Type B pancreatic cell (in vitro differentiated cells): ENCODE results near the gene ANK3. TPM values are rescaled to one million over a fixed set of nuclear protein-coding genes. Genes with fewer than 3 reads are reported as not detected.

ENCODE experiments used
- DNase-seq: peaks from one replicate; pipeline ENCODE4 v3.0.0; 2021; ENCODE audit warnings: mixed read lengths; ENCODE audit not compliant: unreplicated experiment; ENCODE audit errors: extremely low spot score
- H3K27ac Mint-ChIP-seq: 2 replicates; pipeline ENCODE4 v1.8.0; 2021; ENCODE audit warnings: mild to moderate bottlenecking, mixed read lengths
- H3K27me3 Mint-ChIP-seq: 2 replicates; pipeline ENCODE4 v1.8.0; 2021; ENCODE audit warnings: mixed read lengths
- H3K36me3 Mint-ChIP-seq: 2 replicates; pipeline ENCODE4 v1.8.0; 2021; ENCODE audit warnings: mixed read lengths
- H3K4me1 Mint-ChIP-seq: one replicate; pipeline ENCODE4 v1.8.0; 2021; ENCODE audit warnings: mixed read lengths; ENCODE audit not compliant: unreplicated experiment
- H3K4me3 Mint-ChIP-seq: 2 replicates; pipeline ENCODE4 v1.8.0; 2021; ENCODE audit warnings: mild to moderate bottlenecking, mixed read lengths
- H3K9me3 Mint-ChIP-seq: 2 replicates; pipeline ENCODE4 v1.8.0; 2021; ENCODE audit warnings: mixed read lengths
- total RNA-seq: library from RNA; stranded (reverse); gene quantifications from 2 replicates; pipeline ENCODE4 v1.2.1, GENCODE V29; 2021; ENCODE audit warnings: low replicate concordance
- TF ChIP-seq, protein P1 (sequence below): fragments of 200-600 bp; sonication (generic); conservative IDR thresholded peaks from 2 replicates; pipeline ENCODE4 v1.5.0; 2021; ENCODE audit warnings: antibody characterized with exemption, mild to moderate bottlenecking

Gene ANK3
- total RNA-seq, 1 donor from 2014 or later, result 90.2 TPM

- TF ChIP-seq, protein P1, sequence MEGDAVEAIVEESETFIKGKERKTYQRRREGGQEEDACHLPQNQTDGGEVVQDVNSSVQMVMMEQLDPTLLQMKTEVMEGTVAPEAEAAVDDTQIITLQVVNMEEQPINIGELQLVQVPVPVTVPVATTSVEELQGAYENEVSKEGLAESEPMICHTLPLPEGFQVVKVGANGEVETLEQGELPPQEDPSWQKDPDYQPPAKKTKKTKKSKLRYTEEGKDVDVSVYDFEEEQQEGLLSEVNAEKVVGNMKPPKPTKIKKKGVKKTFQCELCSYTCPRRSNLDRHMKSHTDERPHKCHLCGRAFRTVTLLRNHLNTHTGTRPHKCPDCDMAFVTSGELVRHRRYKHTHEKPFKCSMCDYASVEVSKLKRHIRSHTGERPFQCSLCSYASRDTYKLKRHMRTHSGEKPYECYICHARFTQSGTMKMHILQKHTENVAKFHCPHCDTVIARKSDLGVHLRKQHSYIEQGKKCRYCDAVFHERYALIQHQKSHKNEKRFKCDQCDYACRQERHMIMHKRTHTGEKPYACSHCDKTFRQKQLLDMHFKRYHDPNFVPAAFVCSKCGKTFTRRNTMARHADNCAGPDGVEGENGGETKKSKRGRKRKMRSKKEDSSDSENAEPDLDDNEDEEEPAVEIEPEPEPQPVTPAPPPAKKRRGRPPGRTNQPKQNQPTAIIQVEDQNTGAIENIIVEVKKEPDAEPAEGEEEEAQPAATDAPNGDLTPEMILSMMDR, result peak; percentile 79
- H3K27me3 Mint-ChIP-seq, result no peaks in the 10 kb centered on the region
- no peak overlapping the region for H3K4me3 Mint-ChIP-seq
- no peak for DNase-seq
- no peaks in the 10 kb centered on the region for H3K9me3 Mint-ChIP-seq
- peaks cover 4% of the 10 kb centered on the region for H3K4me1 Mint-ChIP-seq
- H3K36me3 Mint-ChIP-seq, result peaks cover 5% of the 10 kb centered on the region
- no peak overlapping the region for H3K27ac Mint-ChIP-seq
Observed at GRCh38 chr10:60203993-60204618, 185.6 kb downstream of the ANK3 start.

DNA sequence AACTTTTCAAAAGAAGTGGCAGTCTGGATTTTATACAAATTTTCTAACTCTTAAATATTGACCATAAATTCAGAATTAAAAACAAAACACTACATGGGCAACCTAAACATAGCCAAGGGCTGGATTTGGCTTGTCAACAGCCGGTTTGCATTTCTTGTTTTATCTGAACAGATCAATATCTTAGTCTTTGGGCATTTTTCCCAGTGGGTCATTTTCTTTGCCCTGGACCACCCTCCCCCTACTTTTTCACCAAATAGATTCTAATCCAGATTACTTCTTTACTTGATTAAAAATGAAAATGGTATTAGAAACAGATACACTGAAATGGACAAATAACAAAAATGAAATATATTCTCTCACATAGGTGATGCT lies 189.0 kb downstream of the ANK3 start:
- Mint-ChIP-seq H3K27me3 (no peaks in the 10 kb centered on the region), H3K4me1 (peaks cover 4% of the 10 kb centered on the region)
- TF ChIP-seq, protein P1, result no peak

GRCh38 chr10:60200012-60200681 lies 189.5 kb downstream of the ANK3 start:
- Mint-ChIP-seq H3K36me3 (peaks cover 10% of the 10 kb centered on the region), H3K4me1 (peaks cover 4% of the 10 kb centered on the region)

More for the DNA sequence above, 189.0 kb downstream of the ANK3 start:
- peaks cover 10% of the 10 kb centered on the region for H3K36me3 Mint-ChIP-seq
- H3K9me3 Mint-ChIP-seq, result no peaks in the 10 kb centered on the region
- no peak for DNase-seq
- no peak overlapping the region for H3K27ac Mint-ChIP-seq
- H3K4me3 Mint-ChIP-seq, result no peak overlapping the region

DNA sequence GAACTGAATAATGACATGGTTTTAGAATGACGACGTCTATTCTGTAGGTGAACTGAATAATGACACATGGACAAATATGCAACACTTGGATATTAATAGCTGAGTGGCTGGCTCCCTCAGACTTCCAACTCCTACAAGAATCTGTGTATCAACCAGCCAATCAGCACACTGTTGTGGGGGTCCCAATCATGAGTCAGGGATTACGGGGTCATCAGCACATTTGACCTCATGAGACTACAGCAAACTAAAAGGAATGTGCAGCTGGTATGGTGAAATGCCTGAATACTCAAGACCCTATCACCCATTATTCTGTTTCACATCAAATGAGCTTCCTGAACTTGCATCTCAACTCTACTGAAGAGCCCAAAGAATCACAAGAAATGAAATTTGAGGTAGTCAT lies 192.5 kb downstream of the ANK3 start:
- Mint-ChIP-seq H3K4me3 (no peak overlapping the region), H3K27ac (no peak overlapping the region), H3K9me3 (no peaks in the 10 kb centered on the region), H3K36me3 (peaks cover 20% of the 10 kb centered on the region), H3K4me1 (no peaks in the 10 kb centered on the region), H3K27me3 (no peaks in the 10 kb centered on the region)
- TF ChIP-seq, protein P1, result no peak
- DNase-seq, result no peak

More at GRCh38 chr10:60200012-60200681, 189.5 kb downstream of the ANK3 start:
- TF ChIP-seq, protein P1, result no peak
- no peaks in the 10 kb centered on the region for H3K9me3 Mint-ChIP-seq
- no peak overlapping the region for H3K27ac Mint-ChIP-seq
- no peak for DNase-seq
- H3K4me3 Mint-ChIP-seq, result no peak overlapping the region
- no peaks in the 10 kb centered on the region for H3K27me3 Mint-ChIP-seq

- H3K27me3 Mint-ChIP-seq, result no peaks in the 10 kb centered on the region
- no peak overlapping the region for H3K27ac Mint-ChIP-seq
- peaks cover 6% of the 10 kb centered on the region for H3K9me3 Mint-ChIP-seq
- DNase-seq, result no peak
- no peak overlapping the region for H3K4me3 Mint-ChIP-seq
- peaks cover 28% of the 10 kb centered on the region for H3K36me3 Mint-ChIP-seq
- TF ChIP-seq, protein P1, result no peak
- H3K4me1 Mint-ChIP-seq, result no peaks in the 10 kb centered on the region
Observed at GRCh38 chr10:60194421-60194820, 195.3 kb downstream of the ANK3 start.
